Kidney (tissue), 14 donors: ENCODE measurements around the gene IRAK2. TPM values are rescaled to one million over a fixed set of nuclear protein-coding genes. Genes with fewer than 3 reads are reported as not detected.

Source experiments
- DNase-seq, 5 donors: peaks; one replicate each; pipeline ENCODE4 v3.0.0-alpha.2; 2013 to 2020
- FAIRE-seq: peaks from 2 replicates; lab custom pipeline; 2012; peaks lifted over from hg19 to GRCh38; lab: Jason Lieb, UNC
- H3K27ac ChIP-seq, 2 donors: one replicate each; pipeline ENCODE4 v1.7.0; 2013; ENCODE audit warnings: low read depth in 2 of 2, low read length in 2 of 2, inconsistent platforms in 1 of 2
- H3K27me3 ChIP-seq: one replicate; pipeline ENCODE4 v1.7.1; 2013; ENCODE audit warnings: low read length, inconsistent platforms; ENCODE audit not compliant: control insufficient read depth, insufficient read depth
- H3K36me3 ChIP-seq, 3 donors: one replicate each; pipeline versions ENCODE4 v1.7.0 to v1.7.1; 2013; ENCODE audit warnings: low read length in 3 of 3, control low read depth in 1 of 3, inconsistent platforms in 1 of 3; ENCODE audit not compliant: insufficient read depth in 3 of 3, control insufficient read depth in 2 of 3
- H3K4me1 ChIP-seq, 3 donors: one replicate each; pipeline versions ENCODE4 v1.7.0 to v1.7.1; 2013; ENCODE audit warnings: low read length in 3 of 3, inconsistent platforms in 1 of 3, low read depth in 1 of 3; ENCODE audit not compliant: control insufficient read depth in 2 of 3, insufficient read depth in 2 of 3
- H3K4me3 ChIP-seq, 3 donors: one replicate each; pipeline versions ENCODE4 v1.7.0 to v1.8.1; 2013; ENCODE audit warnings: low read length in 3 of 3, control low read depth in 1 of 3, inconsistent platforms in 1 of 3
- H3K9ac ChIP-seq, 3 donors: one replicate each; pipeline versions ENCODE4 v1.7.0 to v1.7.1; 2013; ENCODE audit warnings: low read length in 3 of 3, control low read depth in 1 of 3, inconsistent platforms in 1 of 3
- H3K9me3 ChIP-seq, 3 donors: one replicate each; pipeline versions ENCODE4 v1.7.0 to v1.7.1; 2013; ENCODE audit warnings: low read length in 3 of 3, control low read depth in 1 of 3, inconsistent platforms in 1 of 3; ENCODE audit not compliant: control insufficient read depth in 2 of 3, insufficient read depth in 1 of 3
- CTCF ChIP-seq: IDR thresholded peaks from 3 replicates; pipeline ENCODE4 v1.5.1; 2012; ENCODE audit warnings: mild to moderate bottlenecking, moderate library complexity, borderline replicate concordance; ENCODE audit not compliant: insufficient read depth; ENCODE audit errors: extremely low read depth
- intact Hi-C: fragments of 100-400 bp; cut with DNase I; formaldehyde crosslinking; loops from one replicate; pipeline ENCODE4 v1.11.1; 2022
- polyA plus RNA-seq: library from polyadenylated mRNA; stranded (reverse); fragments of 350-450 nt; fragmentation: Illumina TruSeq; extraction: RNeasy Lipid Tissue Mini Kit (QIAGEN cat#74804); gene quantifications from one replicate; pipeline ENCODE4 v1.2.3, GENCODE V29; 2014; ENCODE audit warnings: low read depth, low replicate concordance; ENCODE audit not compliant: insufficient read depth
- total RNA-seq: library from RNA; stranded (reverse); fragmentation: NEBNext Ultra II Directional; extraction: Animal tissue kit (Norgen Biotek cat#: 25700); gene quantifications from one replicate; pipeline ENCODE4 v1.2.1, GENCODE V29; 2021
- donor health status: control.
- donor health status: control.
- donor health status: control.
- donor health status: control.
- donor health status: control.
- donor health status: DM: yes; HTN: yes; CAD: no.
- donor health status: Normal renal cell carcinoma (clear cell type).

The IRAK2 gene
- total and polyA plus RNA-seq, 2 donors from 2014 or later: 1.2 to 8.9 TPM

- Histone ChIP-seq H3K4me3 (no peak overlapping the region), H3K9ac (no peak overlapping the region), H3K27ac (no peak overlapping the region), H3K36me3 (peaks cover 0 to 10% (median 0%) of the 10 kb centered on the region in 3 donors), H3K27me3 (no peaks in the 10 kb centered on the region), H3K9me3 (no peaks in the 10 kb centered on the region), H3K4me1 (peaks cover 0 to 15% (median 0%) of the 10 kb centered on the region in 3 donors)
- no peak for TF ChIP-seq CTCF
- intact Hi-C loops: no loop called here
- DNase-seq (no peak), FAIRE-seq (no peak)
These were observed 123.3 kb downstream of the IRAK2 start for GRCh38 chr3:10287936-10288574.

GRCh38 chr3:10288575-10288960 lies 123.8 kb downstream of the IRAK2 start:
- Histone ChIP-seq H3K27ac (no peak overlapping the region), H3K36me3 (peaks cover 0 to 10% (median 0%) of the 10 kb centered on the region in 3 donors), H3K9ac (no peak overlapping the region), H3K4me3 (no peak overlapping the region), H3K4me1 (peaks cover 0 to 13% (median 0%) of the 10 kb centered on the region in 3 donors), H3K27me3 (no peaks in the 10 kb centered on the region), H3K9me3 (no peaks in the 10 kb centered on the region)
- DNase-seq (no peak), FAIRE-seq (no peak)
- intact Hi-C loops: no loop called here
- TF ChIP-seq CTCF: no peak

GRCh38 chr3:10289077-10289476 lies 124.4 kb downstream of the IRAK2 start:
- TF ChIP-seq CTCF: no peak
- intact Hi-C loops: no loop called here
- peaks cover 0 to 10% (median 0%) of the 10 kb centered on the region in 3 donors for H3K36me3 ChIP-seq
- H3K4me3 ChIP-seq: no peak overlapping the region
- FAIRE-seq (no peak), DNase-seq (no peak)
- peaks cover 0 to 11% (median 0%) of the 10 kb centered on the region in 3 donors for H3K4me1 ChIP-seq
- no peaks in the 10 kb centered on the region for H3K27me3 ChIP-seq
- no peaks in the 10 kb centered on the region for H3K9me3 ChIP-seq
- no peak overlapping the region for H3K9ac ChIP-seq
- no peak overlapping the region for H3K27ac ChIP-seq
